GM12801 (cell line): Measurements from ENCODE around the gene RELA.

Experiments
- TF ChIP-seq, protein P1 (sequence below): IDR thresholded peaks from one replicate; pipeline ENCODE4 v1.5.1; 2011; ENCODE audit warnings: control low read depth; ENCODE audit not compliant: insufficient read length; ENCODE audit errors: extremely low read depth

Gene RELA

DNA sequence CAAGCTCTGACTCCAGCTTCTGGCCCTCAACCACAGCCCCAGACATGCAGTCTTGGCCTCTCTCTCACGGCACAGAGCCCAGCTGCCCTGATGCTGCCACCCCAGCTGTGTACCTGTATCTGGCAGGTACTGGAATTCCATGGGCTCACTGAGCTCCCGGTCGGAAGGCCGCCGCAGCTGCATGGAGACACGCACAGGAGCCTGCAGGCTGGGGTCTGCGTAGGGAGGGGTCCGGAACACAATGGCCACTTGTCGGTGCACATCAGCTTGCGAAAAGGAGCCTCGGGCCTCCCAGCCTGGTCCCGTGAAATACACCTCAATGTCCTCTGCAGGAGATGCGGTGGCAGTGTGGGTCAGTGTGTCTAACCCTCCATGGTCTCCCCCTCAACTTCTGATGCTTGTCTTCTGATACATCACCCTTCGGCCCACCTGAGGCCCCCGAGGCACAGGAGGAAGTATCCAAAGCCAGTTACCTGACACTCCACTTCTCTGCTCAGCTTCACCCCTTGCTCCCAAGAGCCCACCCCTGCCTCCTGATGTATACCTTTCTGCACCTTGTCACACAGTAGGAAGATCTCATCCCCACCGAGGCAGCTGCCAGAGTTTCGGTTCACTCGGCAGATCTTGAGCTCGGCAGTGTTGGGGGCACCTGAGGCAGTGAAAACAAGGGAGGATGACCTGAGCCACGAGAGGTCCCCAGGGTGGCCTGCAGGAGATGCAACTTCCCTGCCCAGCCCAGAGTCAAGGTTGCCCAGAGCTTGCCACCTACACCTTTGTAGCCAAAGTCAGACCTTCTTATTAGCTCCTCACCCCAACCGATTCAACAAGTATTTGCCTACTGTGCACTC lies 4.3 kb downstream of the RELA start:
- TF ChIP-seq, protein P1, sequence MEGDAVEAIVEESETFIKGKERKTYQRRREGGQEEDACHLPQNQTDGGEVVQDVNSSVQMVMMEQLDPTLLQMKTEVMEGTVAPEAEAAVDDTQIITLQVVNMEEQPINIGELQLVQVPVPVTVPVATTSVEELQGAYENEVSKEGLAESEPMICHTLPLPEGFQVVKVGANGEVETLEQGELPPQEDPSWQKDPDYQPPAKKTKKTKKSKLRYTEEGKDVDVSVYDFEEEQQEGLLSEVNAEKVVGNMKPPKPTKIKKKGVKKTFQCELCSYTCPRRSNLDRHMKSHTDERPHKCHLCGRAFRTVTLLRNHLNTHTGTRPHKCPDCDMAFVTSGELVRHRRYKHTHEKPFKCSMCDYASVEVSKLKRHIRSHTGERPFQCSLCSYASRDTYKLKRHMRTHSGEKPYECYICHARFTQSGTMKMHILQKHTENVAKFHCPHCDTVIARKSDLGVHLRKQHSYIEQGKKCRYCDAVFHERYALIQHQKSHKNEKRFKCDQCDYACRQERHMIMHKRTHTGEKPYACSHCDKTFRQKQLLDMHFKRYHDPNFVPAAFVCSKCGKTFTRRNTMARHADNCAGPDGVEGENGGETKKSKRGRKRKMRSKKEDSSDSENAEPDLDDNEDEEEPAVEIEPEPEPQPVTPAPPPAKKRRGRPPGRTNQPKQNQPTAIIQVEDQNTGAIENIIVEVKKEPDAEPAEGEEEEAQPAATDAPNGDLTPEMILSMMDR: no peak

DNA sequence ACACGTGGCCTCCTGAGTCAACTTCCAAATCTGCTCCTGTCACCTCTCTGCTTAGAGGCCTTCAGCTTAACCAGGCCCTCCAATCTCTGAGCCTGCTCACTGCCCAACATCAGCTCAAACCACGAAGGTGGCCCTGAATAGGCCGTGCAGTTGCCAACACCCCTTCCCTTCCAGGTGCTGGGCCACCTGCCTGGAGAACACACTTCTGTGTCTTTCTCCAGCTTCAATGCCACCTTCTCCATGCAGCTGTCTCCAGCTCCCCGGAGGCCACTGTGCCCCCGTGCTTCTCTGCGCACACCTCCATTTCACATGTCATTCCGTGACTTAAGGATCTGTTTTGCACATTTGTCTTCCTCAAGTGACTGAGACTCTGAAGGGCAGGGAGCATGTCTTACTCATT lies 5.3 kb downstream of the RELA start:
- TF ChIP-seq, protein P1: no peak

DNA sequence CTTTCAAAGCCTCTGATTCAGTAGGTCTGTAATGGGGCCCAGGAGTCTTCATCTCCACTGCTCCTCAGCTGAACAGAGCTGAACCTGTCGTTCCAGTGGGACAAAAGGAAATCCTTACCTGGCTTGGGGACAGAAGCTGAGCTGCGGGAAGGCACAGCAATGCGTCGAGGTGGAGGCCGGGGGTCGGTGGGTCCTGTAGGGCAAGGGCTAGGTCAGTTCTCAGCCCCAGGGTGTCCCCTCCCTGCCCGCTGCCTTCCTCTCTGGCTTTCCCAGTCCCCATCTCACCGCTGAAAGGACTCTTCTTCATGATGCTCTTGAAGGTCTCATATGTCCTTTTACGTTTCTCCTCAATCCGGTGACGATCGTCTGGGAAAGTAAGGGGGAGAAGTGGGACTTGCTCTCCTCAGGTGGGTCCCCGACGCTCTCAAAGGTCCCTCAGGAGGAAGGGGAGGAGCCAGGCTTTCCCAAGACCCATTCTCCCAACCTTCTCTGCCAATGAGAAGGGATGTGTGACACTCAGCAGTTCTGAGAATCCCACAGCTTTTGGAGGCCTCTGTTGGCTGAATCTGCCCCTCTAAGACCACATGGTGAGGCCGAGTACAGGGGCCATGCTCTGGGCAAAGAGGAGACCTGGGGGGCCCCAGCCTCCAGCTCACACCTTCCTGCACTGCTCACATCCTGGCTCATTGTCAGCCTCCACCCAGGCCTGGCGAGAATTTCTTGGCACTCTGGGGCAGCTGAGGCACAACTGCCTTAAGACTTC lies 7.0 kb downstream of the RELA start:
- TF ChIP-seq, protein P1: no peak

DNA sequence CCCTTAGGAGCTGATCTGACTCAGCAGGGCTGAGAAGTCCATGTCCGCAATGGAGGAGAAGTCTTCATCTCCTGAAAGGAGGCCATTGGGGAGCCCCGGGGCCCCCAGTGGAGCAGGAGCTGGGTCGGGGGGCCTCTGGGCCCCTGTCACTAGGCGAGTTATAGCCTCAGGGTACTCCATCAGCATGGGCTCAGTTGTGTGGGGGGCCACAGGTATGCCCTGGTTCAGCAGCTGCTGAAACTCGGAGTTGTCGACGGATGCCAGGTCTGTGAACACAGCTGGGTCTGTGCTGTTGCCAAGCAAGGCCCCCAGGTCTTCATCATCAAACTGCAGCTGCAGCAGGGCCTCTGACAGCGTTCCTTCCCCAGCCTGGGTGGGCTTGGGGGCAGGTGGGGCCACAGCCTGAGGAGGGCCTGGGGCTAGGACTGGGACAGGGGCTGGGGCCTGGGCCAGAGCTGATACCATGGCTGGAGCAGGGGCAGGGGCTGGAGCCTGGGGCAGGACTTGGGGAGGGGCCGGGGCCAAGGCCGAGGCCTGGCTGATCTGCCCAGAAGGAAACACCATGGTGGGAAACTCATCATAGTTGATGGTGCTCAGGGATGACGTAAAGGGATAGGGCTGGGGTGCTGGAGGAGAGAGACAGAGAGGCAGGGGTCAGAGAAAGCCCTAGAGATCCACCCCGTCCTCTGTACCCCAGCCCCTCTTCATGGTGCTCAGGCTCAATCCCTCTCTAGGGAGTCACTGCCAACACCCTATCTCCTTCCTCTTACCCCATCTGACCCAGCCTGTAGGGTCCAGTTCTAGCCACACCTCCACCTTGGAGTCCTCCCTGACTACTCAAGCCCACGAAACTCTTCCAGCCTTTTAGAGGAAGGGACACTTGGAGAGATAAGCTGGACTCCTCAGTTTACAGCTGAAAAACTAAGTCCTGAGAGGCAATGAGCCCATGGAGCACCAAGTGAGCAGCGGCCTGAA lies 8.1 kb downstream of the RELA start:
- TF ChIP-seq, protein P1: no peak

DNA sequence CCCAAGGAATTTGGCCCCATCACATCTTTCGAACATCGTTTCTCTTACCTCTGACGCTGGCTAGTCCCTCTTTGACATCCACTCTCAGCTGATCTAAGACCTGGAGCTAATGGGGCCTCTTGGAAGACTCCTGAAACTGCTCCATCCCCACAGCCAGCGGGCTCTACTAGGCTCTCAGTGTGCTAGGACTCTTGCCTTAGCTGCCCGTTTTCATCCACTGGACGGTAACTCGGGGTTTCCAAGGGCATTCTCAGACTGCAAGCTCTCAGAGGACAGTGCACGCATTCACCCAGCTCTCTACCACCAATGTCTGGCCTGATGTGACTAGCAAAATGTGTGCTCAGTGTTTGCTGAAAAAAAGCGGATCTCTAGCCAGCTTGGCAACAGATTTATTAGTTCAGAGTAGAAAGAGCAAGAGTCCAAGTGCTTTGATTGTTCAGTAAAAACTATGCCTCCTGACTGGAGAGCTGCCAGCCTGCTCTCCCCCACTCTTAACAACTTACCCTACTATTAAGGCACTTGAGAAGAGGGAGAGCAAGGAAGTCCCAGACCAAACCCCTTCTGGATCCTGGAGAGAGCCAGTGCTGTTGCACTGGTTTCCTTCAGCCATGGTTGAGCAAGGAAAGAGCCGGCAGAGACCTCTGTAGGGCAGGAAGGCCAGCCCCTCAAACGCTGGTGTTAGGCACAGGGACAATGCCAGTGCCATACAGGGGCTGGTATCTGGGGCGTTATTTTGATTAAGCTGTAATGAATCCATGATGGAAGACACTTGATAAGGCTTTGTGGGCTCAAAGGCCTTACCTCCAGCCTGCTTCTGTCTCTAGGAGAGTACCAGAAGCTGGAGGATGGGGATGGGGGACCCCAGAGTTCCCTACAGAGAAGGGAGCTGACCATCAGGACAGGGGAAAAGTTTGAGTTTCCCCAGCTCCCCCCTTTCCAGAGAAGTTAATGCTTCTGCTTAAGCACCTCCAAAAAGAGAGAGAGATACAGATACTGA lies 9.2 kb downstream of the RELA start:
- TF ChIP-seq, protein P1: no peak

DNA sequence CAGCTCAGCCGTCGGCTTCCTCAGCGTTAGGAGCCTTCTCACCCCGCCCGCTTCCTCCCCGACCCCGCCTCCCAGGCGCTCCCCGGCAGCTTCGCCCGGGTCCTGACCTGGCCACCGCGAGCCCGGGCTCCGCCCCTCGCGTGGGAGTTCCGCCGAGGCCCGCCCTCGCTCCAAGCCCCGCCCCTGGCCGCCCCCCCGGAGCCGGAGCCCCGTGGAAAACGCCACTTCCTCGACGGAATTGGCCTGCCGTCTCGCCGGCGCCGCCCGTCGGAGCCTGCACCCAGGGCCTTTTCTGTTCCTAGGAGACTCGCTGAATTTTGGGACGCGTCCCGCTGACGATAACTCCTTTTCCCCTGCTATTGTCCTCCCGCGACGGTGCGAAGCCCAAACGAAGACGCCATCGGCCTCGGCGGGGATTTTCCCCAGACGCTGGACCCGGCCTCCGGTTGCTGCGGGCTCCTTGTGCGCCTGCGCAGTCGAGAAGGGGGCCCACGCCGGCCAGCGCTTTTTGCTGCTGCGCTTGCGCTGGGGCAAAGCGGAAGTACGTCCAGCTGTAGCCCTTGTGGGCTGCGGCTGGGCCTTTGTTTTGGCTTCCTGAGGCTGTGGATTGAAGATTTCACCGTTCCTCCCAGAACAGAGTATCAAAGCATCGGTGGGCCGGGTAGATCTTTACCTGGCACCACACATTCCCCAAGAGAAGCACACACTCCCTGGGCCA lies 10.0 kb downstream of the RELA start:
- TF ChIP-seq, protein P1: no peak
